SU-DHL-6 (cell line): ENCODE results near the gene BRI3BP.

ENCODE experiments used
- H2AFZ ChIP-seq: fragments of 200-600 bp; sonication (generic); 2 replicates; pipeline ENCODE4 v1.6.1; 2014; ENCODE audit warnings: low read depth, mild to moderate bottlenecking, moderate library complexity, mixed read lengths, antibody characterized with exemption, low read length; ENCODE audit not compliant: severe bottlenecking
- H3F3A ChIP-seq: fragments of 200-600 bp; shearing (Covaris generic); 2 replicates; pipeline ENCODE4 v1.6.0; 2016; ENCODE audit warnings: antibody characterized with exemption, mild to moderate bottlenecking; ENCODE audit not compliant: insufficient read depth
- H3K27ac ChIP-seq: fragments of 200-600 bp; sonication (generic); 2 replicates; pipeline ENCODE4 v1.5.1; 2016; ENCODE audit warnings: low read depth, mild to moderate bottlenecking, low read length, moderate library complexity, mixed read lengths
- H3K27me3 ChIP-seq: fragments of 200-600 bp; sonication (generic), shearing (Covaris generic); 2 replicates; pipeline ENCODE4 v1.6.0; 2014; ENCODE audit warnings: mild to moderate bottlenecking, low read length
- H3K36me3 ChIP-seq: fragments of 200-600 bp; sonication (generic); 2 replicates; pipeline ENCODE4 v1.6.1; 2014; ENCODE audit warnings: mild to moderate bottlenecking, low read length, mixed read lengths
- H3K4me2 ChIP-seq: fragments of 300-600, 200-600 bp; shearing (Covaris generic), sonication (generic); 2 replicates; pipeline ENCODE4 v1.6.0; 2014; ENCODE audit warnings: low read length, low read depth, mild to moderate bottlenecking; ENCODE audit not compliant: poor library complexity, severe bottlenecking
- H3K4me3 ChIP-seq: fragments of 200-600 bp; sonication (generic); 2 replicates; pipeline ENCODE4 v1.5.1; 2014; ENCODE audit warnings: antibody characterized with exemption, low read length, mild to moderate bottlenecking, mixed read lengths; ENCODE audit not compliant: insufficient read depth, poor library complexity, severe bottlenecking
- H3K79me2 ChIP-seq: fragments of 200-600 bp; sonication (generic); 2 replicates; pipeline ENCODE4 v1.6.1; 2014; ENCODE audit warnings: mild to moderate bottlenecking, low read length, moderate library complexity; ENCODE audit not compliant: insufficient read depth
- H3K9ac ChIP-seq: fragments of 200-600 bp; sonication (generic); 2 replicates; pipeline ENCODE4 v1.7.0; 2014; ENCODE audit warnings: mild to moderate bottlenecking, low read length
- H3K9me2 ChIP-seq: fragments of 200-600 bp; sonication (generic); replicated peaks from 2 replicates; pipeline ENCODE4 v1.6.1; 2014; ENCODE audit warnings: low read length; ENCODE audit not compliant: insufficient read depth
- H3K9me3 ChIP-seq: fragments of 200-600 bp; sonication (generic); 2 replicates; pipeline ENCODE4 v1.6.1; 2014; ENCODE audit warnings: low read length, mixed read lengths; ENCODE audit not compliant: insufficient read depth
- H4K20me1 ChIP-seq: fragments of 200-600 bp; sonication (generic); 2 replicates; pipeline ENCODE4 v1.6.1; 2014; ENCODE audit warnings: low read depth, mild to moderate bottlenecking, antibody characterized with exemption, low read length, moderate library complexity, mixed read lengths
- CTCF ChIP-seq: fragments of 200-600 bp; sonication (generic); IDR thresholded peaks from one replicate; pipeline ENCODE4 v1.5.1; 2017; ENCODE audit warnings: antibody characterized with exemption, mild to moderate bottlenecking, low read length, moderate library complexity; ENCODE audit not compliant: insufficient read depth, poor library complexity, severe bottlenecking
- EZH2phosphoT487 ChIP-seq: fragments of 200-600 bp; sonication (generic), shearing (Covaris generic); conservative IDR thresholded peaks from 2 replicates; pipeline ENCODE4 v1.6.1; 2018; ENCODE audit warnings: mild to moderate bottlenecking, antibody characterized with exemption, low read length, moderate library complexity, mixed read lengths

Gene BRI3BP

GRCh38 chr12:124947561-124948398 lies 45.7 kb upstream of the BRI3BP start:
- no peak overlapping the region for H3K4me2 ChIP-seq
- H3K9me2 ChIP-seq = no peaks in the 10 kb centered on the region
- H3K36me3 ChIP-seq = no peaks in the 10 kb centered on the region
- no peaks in the 10 kb centered on the region for H3K27me3 ChIP-seq
- no peaks in the 10 kb centered on the region for H4K20me1 ChIP-seq
- TF ChIP-seq CTCF = no peak
- no peak overlapping the region for H3K4me3 ChIP-seq
- H3K79me2 ChIP-seq = no peaks in the 10 kb centered on the region
- no peaks in the 10 kb centered on the region for H3K9me3 ChIP-seq
- no peak overlapping the region for H2AFZ ChIP-seq
- no peak overlapping the region for H3K9ac ChIP-seq
- no peak overlapping the region for H3K27ac ChIP-seq
- H3F3A ChIP-seq = no peaks in the 10 kb centered on the region

GRCh38 chr12:124949066-124949465 lies 44.4 kb upstream of the BRI3BP start:
- no peak overlapping the region for H3K27ac ChIP-seq
- H3K9me2 ChIP-seq = no peaks in the 10 kb centered on the region
- no peak overlapping the region for H3K4me3 ChIP-seq
- no peaks in the 10 kb centered on the region for H3K27me3 ChIP-seq
- TF ChIP-seq CTCF = no peak
- no peak for TF ChIP-seq EZH2phosphoT487
- no peaks in the 10 kb centered on the region for H3F3A ChIP-seq
- no peak overlapping the region for H3K9ac ChIP-seq
- no peaks in the 10 kb centered on the region for H4K20me1 ChIP-seq
- H3K36me3 ChIP-seq = no peaks in the 10 kb centered on the region
- no peaks in the 10 kb centered on the region for H3K9me3 ChIP-seq
- no peaks in the 10 kb centered on the region for H3K79me2 ChIP-seq
- H3K4me2 ChIP-seq = no peak overlapping the region
- no peak overlapping the region for H2AFZ ChIP-seq

GRCh38 chr12:124949779-124950728 lies 43.4 kb upstream of the BRI3BP start:
- no peak overlapping the region for H2AFZ ChIP-seq
- H3K79me2 ChIP-seq = no peaks in the 10 kb centered on the region
- no peak overlapping the region for H3K27ac ChIP-seq
- no peak overlapping the region for H3K4me2 ChIP-seq
- no peaks in the 10 kb centered on the region for H3K36me3 ChIP-seq
- no peaks in the 10 kb centered on the region for H3K9me2 ChIP-seq
- H3K9me3 ChIP-seq = no peaks in the 10 kb centered on the region
- no peak overlapping the region for H3K4me3 ChIP-seq
- no peaks in the 10 kb centered on the region for H4K20me1 ChIP-seq
- no peak overlapping the region for H3K9ac ChIP-seq
- TF ChIP-seq CTCF (no peak), EZH2phosphoT487 (no peak)
- H3F3A ChIP-seq = no peaks in the 10 kb centered on the region
- no peaks in the 10 kb centered on the region for H3K27me3 ChIP-seq
